Stimulated activated naive B cell treated with anti-CD40 and anti-IgM and Interleukin-4, amounts not matched to agents 10 μg/mL and 1 μg/mL and 100 μg/mL, for 72 hours (primary cell): ENCODE data around the gene KRTAP10-8.
"Not testable (repeated sequence)": the region's sequence is repeated elsewhere in the genome, so short reads cannot be mapped to it uniquely, and the experiment has no call there.

Experiments
- ATAC-seq, 2 donors: fragments of 150-1000 bp; cut with Tn5 transposase; replicated peaks; 2 replicates each; pipeline ENCODE4 v1.10.0; 2021; ENCODE audit warnings: moderate library complexity in 1 of 2
- DNase-seq: peaks from one replicate; pipeline ENCODE4 v3.0.0; 2021
- H3K27ac Mint-ChIP-seq: one replicate; pipeline ENCODE4 v1.8.0; 2022; ENCODE audit warnings: mild to moderate bottlenecking, mixed read lengths
- H3K27me3 Mint-ChIP-seq, 2 donors: one replicate each; pipeline ENCODE4 v1.8.0; 2022; ENCODE audit warnings: mixed read lengths in 2 of 2
- H3K36me3 Mint-ChIP-seq, 2 donors: one replicate each; pipeline ENCODE4 v1.8.0; 2022; ENCODE audit warnings: mixed read lengths in 2 of 2, mild to moderate bottlenecking in 1 of 2
- H3K4me1 Mint-ChIP-seq, 2 donors: one replicate each; pipeline ENCODE4 v1.8.0; 2022; ENCODE audit warnings: mixed read lengths in 2 of 2, mild to moderate bottlenecking in 1 of 2
- H3K4me3 Mint-ChIP-seq, 2 donors: one replicate each; pipeline ENCODE4 v1.8.0; 2022; ENCODE audit warnings: mild to moderate bottlenecking in 2 of 2, mixed read lengths in 2 of 2, moderate library complexity in 1 of 2
- H3K9me3 Mint-ChIP-seq, 2 donors: one replicate each; pipeline ENCODE4 v1.8.0; 2022; ENCODE audit warnings: mixed read lengths in 2 of 2, mild to moderate bottlenecking in 1 of 2

The KRTAP10-8 gene

GRCh38 chr21:44627181-44627822, 15.4 kb downstream of the KRTAP10-8 start:
- H3K27ac Mint-ChIP-seq, ATAC-seq, H3K4me3 Mint-ChIP-seq, DNase-seq: not testable (repeated sequence)
- peaks cover 7 to 29% of the 10 kb centered on the region in 2 donors for H3K36me3 Mint-ChIP-seq
- peaks cover 24 to 31% of the 10 kb centered on the region in 2 donors for H3K27me3 Mint-ChIP-seq
- H3K4me1 Mint-ChIP-seq = peaks cover 6 to 11% of the 10 kb centered on the region in 2 donors
- peaks cover 37 to 47% of the 10 kb centered on the region in 2 donors for H3K9me3 Mint-ChIP-seq

- Mint-ChIP-seq H3K4me1 (peaks cover 6 to 11% of the 10 kb centered on the region in 2 donors), H3K9me3 (peaks cover 36 to 44% of the 10 kb centered on the region in 2 donors), H3K27me3 (peaks cover 24 to 31% of the 10 kb centered on the region in 2 donors), H3K36me3 (peaks cover 7 to 29% of the 10 kb centered on the region in 2 donors)
- ATAC-seq, DNase-seq, H3K27ac Mint-ChIP-seq, H3K4me3 Mint-ChIP-seq: not testable (repeated sequence)
These were observed 16.0 kb downstream of the KRTAP10-8 start for GRCh38 chr21:44627831-44628233.

GRCh38 chr21:44628707-44629391, 17.0 kb downstream of the KRTAP10-8 start:
- Mint-ChIP-seq H3K27ac (no peak overlapping the region), H3K4me1 (peaks cover 6 to 11% of the 10 kb centered on the region in 2 donors), H3K4me3 (no peak overlapping the region), H3K36me3 (peaks cover 5 to 25% of the 10 kb centered on the region in 2 donors), H3K27me3 (peaks cover 17 to 26% of the 10 kb centered on the region in 2 donors), H3K9me3 (peaks cover 32 to 35% of the 10 kb centered on the region in 2 donors)
- ATAC-seq (no peak), DNase-seq (no peak)

- ATAC-seq = no peak
- Mint-ChIP-seq H3K36me3 (peaks cover 2 to 15% of the 10 kb centered on the region in 2 donors), H3K4me3 (no peak overlapping the region), H3K4me1 (peaks cover 6 to 11% of the 10 kb centered on the region in 2 donors), H3K27ac (no peak overlapping the region), H3K27me3 (peaks cover 13 to 19% of the 10 kb centered on the region in 2 donors), H3K9me3 (peaks cover 24 to 25% of the 10 kb centered on the region in 2 donors)
- DNase-seq = no peak
These were observed 18.6 kb downstream of the KRTAP10-8 start for GRCh38 chr21:44630440-44630839.

GRCh38 chr21:44632067-44632466, 20.2 kb downstream of the KRTAP10-8 start:
- no peak overlapping the region for H3K27ac Mint-ChIP-seq
- peaks cover 2 to 15% of the 10 kb centered on the region in 2 donors for H3K36me3 Mint-ChIP-seq
- H3K9me3 Mint-ChIP-seq = peaks cover 24 to 25% of the 10 kb centered on the region in 2 donors
- DNase-seq = no peak
- ATAC-seq = no peak
- peaks cover 6 to 11% of the 10 kb centered on the region in 2 donors for H3K4me1 Mint-ChIP-seq
- H3K4me3 Mint-ChIP-seq = no peak overlapping the region
- peaks cover 22 to 28% of the 10 kb centered on the region in 2 donors for H3K27me3 Mint-ChIP-seq

- peaks cover 21 to 22% of the 10 kb centered on the region in 2 donors for H3K9me3 Mint-ChIP-seq
- H3K27me3 Mint-ChIP-seq = peaks cover 48 to 50% of the 10 kb centered on the region in 2 donors
- H3K4me1 Mint-ChIP-seq = no peaks in the 10 kb centered on the region
- H3K36me3 Mint-ChIP-seq = peaks cover 2 to 13% of the 10 kb centered on the region in 2 donors
- DNase-seq = no peak
- no peak overlapping the region for H3K4me3 Mint-ChIP-seq
- no peak overlapping the region for H3K27ac Mint-ChIP-seq
- ATAC-seq = no peak
These were observed 24.5 kb downstream of the KRTAP10-8 start for GRCh38 chr21:44636209-44637017.

GRCh38 chr21:44637018-44637850, 25.4 kb downstream of the KRTAP10-8 start, which contains the start of gene KRTAP10-10:
Gene KRTAP10-10, plus strand, starts transcription at chr21:44637356. Its CDS starts 62 bp downstream, at chr21:44637418.
- H3K4me3 Mint-ChIP-seq = no peak within 1 kb of the TSS
- DNase-seq (no peak), ATAC-seq (no peak)
- H3K27ac Mint-ChIP-seq = no peak within 1 kb of the TSS
- peaks cover 48 to 50% of the 10 kb centered on the region in 2 donors for H3K27me3 Mint-ChIP-seq
- H3K9me3 Mint-ChIP-seq = peaks cover 16 to 19% of the 10 kb centered on the region in 2 donors
- H3K4me1 Mint-ChIP-seq = no peaks in the 10 kb centered on the region
- H3K36me3 Mint-ChIP-seq = peaks cover 0 to 10% of the 10 kb centered on the region in 2 donors

GRCh38 chr21:44637851-44638348, 26.0 kb downstream of the KRTAP10-8 start:
- H3K9me3 Mint-ChIP-seq = peaks cover 12 to 16% of the 10 kb centered on the region in 2 donors
- H3K27me3 Mint-ChIP-seq = peaks cover 48 to 50% of the 10 kb centered on the region in 2 donors
- not testable (repeated sequence) for H3K4me3 Mint-ChIP-seq, H3K27ac Mint-ChIP-seq, H3K4me1 Mint-ChIP-seq, DNase-seq, ATAC-seq, H3K36me3 Mint-ChIP-seq

GRCh38 chr21:44638506-44639330, 26.8 kb downstream of the KRTAP10-8 start:
- not testable (repeated sequence) for H3K4me1 Mint-ChIP-seq, H3K36me3 Mint-ChIP-seq, DNase-seq, ATAC-seq, H3K27ac Mint-ChIP-seq, H3K4me3 Mint-ChIP-seq
- Mint-ChIP-seq H3K9me3 (peaks cover 12 to 18% of the 10 kb centered on the region in 2 donors), H3K27me3 (peaks cover 48 to 50% of the 10 kb centered on the region in 2 donors)

- DNase-seq (no peak), ATAC-seq (no peak)
- Mint-ChIP-seq H3K9me3 (peaks cover 17 to 22% of the 10 kb centered on the region in 2 donors), H3K36me3 (peaks cover 0 to 13% of the 10 kb centered on the region in 2 donors), H3K27ac (no peak overlapping the region), H3K4me3 (no peak overlapping the region), H3K4me1 (no peaks in the 10 kb centered on the region), H3K27me3 (peaks cover 48 to 50% of the 10 kb centered on the region in 2 donors)
These were observed 27.4 kb downstream of the KRTAP10-8 start for GRCh38 chr21:44639331-44639655.

GRCh38 chr21:44640761-44641160, 28.9 kb downstream of the KRTAP10-8 start:
- no peak for DNase-seq
- Mint-ChIP-seq H3K36me3 (peaks cover 0 to 20% of the 10 kb centered on the region in 2 donors), H3K4me3 (no peak overlapping the region), H3K27me3 (peaks cover 44 to 50% of the 10 kb centered on the region in 2 donors), H3K27ac (no peak overlapping the region), H3K9me3 (peaks cover 24 to 30% of the 10 kb centered on the region in 2 donors), H3K4me1 (no peaks in the 10 kb centered on the region)
- ATAC-seq = no peak

GRCh38 chr21:44643741-44644310, 31.9 kb downstream of the KRTAP10-8 start:
- no peaks in the 10 kb centered on the region for H3K4me1 Mint-ChIP-seq
- peaks cover 37 to 39% of the 10 kb centered on the region in 2 donors for H3K27me3 Mint-ChIP-seq
- DNase-seq (no peak), ATAC-seq (no peak)
- peaks cover 2 to 24% of the 10 kb centered on the region in 2 donors for H3K36me3 Mint-ChIP-seq
- H3K4me3 Mint-ChIP-seq = no peak overlapping the region
- H3K27ac Mint-ChIP-seq = no peak overlapping the region
- H3K9me3 Mint-ChIP-seq = peaks cover 24 to 32% of the 10 kb centered on the region in 2 donors
